Panc1 (cell line): ENCODE measurements around the gene GFPT2. TPM values are rescaled to one million over a fixed set of nuclear protein-coding genes. Genes with fewer than 3 reads are reported as not detected.
"Not testable (repeated sequence)": the region's sequence is repeated elsewhere in the genome, so short reads cannot be mapped to it uniquely, and the experiment has no call there.

Experiments
- ATAC-seq: fragments of 200-7000 bp; cut with Tn5 transposase; 2 replicates; pipeline ENCODE4 v1.9.1; 2020; ENCODE audit warnings: mild to moderate bottlenecking, moderate library complexity
- BruUV-seq: library from RNA; stranded (reverse); fragments of 400-500 nt; replicated peaks from 2 replicates; lab custom pipeline; 2021; lab: Mats Ljungman, UMichigan
- CTCF ChIA-PET: fragments of 300-600 bp; sonication (Branson Sonifier 250); formaldehyde crosslinking; loops from one replicate; lab custom pipeline; 2022; ENCODE audit warnings: antibody characterized with exemption; lab: Charles Lee
- POLR2A ChIA-PET: fragments of 300-600 bp; sonication (Branson Sonifier 250); formaldehyde crosslinking; loops from one replicate; lab custom pipeline; 2022; ENCODE audit warnings: antibody characterized with exemption; lab: Charles Lee
- DNase-seq: peaks from one replicate; pipeline ENCODE4 v3.0.0-alpha.2; 2010; ENCODE audit warnings: low read depth, low spot score
- H3K27ac ChIP-seq: 2 replicates; pipeline ENCODE4 v1.5.1; 2011; ENCODE audit warnings: mild to moderate bottlenecking, low read length, inconsistent platforms
- H3K27me3 ChIP-seq: fragments of 200-500 bp; sonication (Bioruptor generic); 2 replicates; pipeline ENCODE4 v1.6.0; 2014; ENCODE audit warnings: low read length, inconsistent platforms; ENCODE audit not compliant: control insufficient read depth, insufficient read depth
- H3K36me3 ChIP-seq: fragments of 200-500 bp; sonication (Bioruptor generic); 2 replicates; pipeline ENCODE4 v1.5.1; 2014; ENCODE audit warnings: inconsistent platforms, mild to moderate bottlenecking, low read length, moderate library complexity; ENCODE audit not compliant: control insufficient read depth, insufficient read depth
- H3K4me1 ChIP-seq: 2 replicates; pipeline ENCODE4 v1.5.1; 2011; ENCODE audit warnings: inconsistent platforms, mild to moderate bottlenecking, low read length, moderate library complexity; ENCODE audit not compliant: control insufficient read depth, insufficient read depth
- H3K4me3 ChIP-seq, 2 experiments: 2 replicates each; pipeline ENCODE4 v1.5.1; 2011 to 2012; ENCODE audit warnings: low read depth in 2 of 2, low read length in 2 of 2, mild to moderate bottlenecking in 2 of 2, inconsistent platforms in 1 of 2, moderate library complexity in 1 of 2
- H3K9me3 ChIP-seq: fragments of 200-500 bp; sonication (Bioruptor generic); 2 replicates; pipeline ENCODE4 v1.5.1; 2014; ENCODE audit warnings: low read depth, mild to moderate bottlenecking, inconsistent platforms, low read length, moderate library complexity; ENCODE audit not compliant: control insufficient read depth, insufficient read depth
- CTCF ChIP-seq: fragments of 450-650 bp; IDR thresholded peaks from 2 replicates; pipeline ENCODE4 v1.5.1; 2017; ENCODE audit warnings: mild to moderate bottlenecking
- POLR2AphosphoS5 ChIP-seq: IDR thresholded peaks from 2 replicates; pipeline ENCODE4 v1.6.1; 2012; ENCODE audit warnings: mild to moderate bottlenecking, low read depth, low read length, moderate library complexity
- REST ChIP-seq, 2 experiments: IDR thresholded peaks; 2 replicates each; pipeline ENCODE4 v1.6.1; 2011 to 2012; ENCODE audit warnings: low read depth in 2 of 2, control low read depth in 1 of 2, low read length in 1 of 2, mild to moderate bottlenecking in 1 of 2, moderate library complexity in 1 of 2; ENCODE audit not compliant: insufficient read depth in 1 of 2
- SIN3A ChIP-seq: IDR thresholded peaks from 2 replicates; pipeline ENCODE4 v1.6.1; 2012; ENCODE audit warnings: low read depth, mild to moderate bottlenecking, low read length, moderate library complexity, borderline replicate concordance; ENCODE audit not compliant: insufficient read depth
- TCF7L2 ChIP-seq: IDR thresholded peaks from 2 replicates; pipeline ENCODE4 v1.6.1; 2011; ENCODE audit warnings: mild to moderate bottlenecking, low read depth, low read length, inconsistent platforms
- in situ Hi-C: cut with HindIII; loops from 2 replicates; pipeline ENCODE4 v1.10.0; 2016; ENCODE audit warnings: low sequenced_read_pairs, low pct_unique_long_range_greater_than_20kb
- intact Hi-C: fragments of 100-400 bp; cut with micrococcal nuclease; formaldehyde crosslinking; loops from one replicate; pipeline ENCODE4 v1.10.0; 2022; ENCODE audit not compliant: unreplicated experiment
- total RNA-seq: library from RNA; stranded (reverse); gene quantifications from one replicate; pipeline ENCODE4 v1.2.1, GENCODE V29; 2021; ENCODE audit not compliant: unreplicated experiment

The GFPT2 gene
- total RNA-seq, 1 experiment from 2014 or later: 2.1 TPM

GRCh38 chr5:180301253-180301652 lies 51.9 kb downstream of the GFPT2 start:
- H3K4me3 ChIP-seq: no peak overlapping the region
- no peak overlapping the region for H3K27ac ChIP-seq
- in situ Hi-C loops (no loop called here), intact Hi-C loops (no loop called here)
- H3K36me3 ChIP-seq: no peaks in the 10 kb centered on the region
- BruUV-seq: no TSS peak
- DNase-seq (no peak), ATAC-seq (no peak)
- TF ChIP-seq SIN3A (no peak), CTCF (no peak), REST (IDR thresholded peaks at IDR 0.05; ENCODE audit: insufficient read depth in 1 of 2, low read depth in 2 of 2, low read length in 1 of 2) (no peak), TCF7L2 (no peak), POLR2AphosphoS5 (no peak)
- POLR2A ChIA-PET: interaction anchor here (0.5 to 0.6 kb wide), 2 partner anchors 20 to 329 kb away, joined by 7 to 14 read pairs; no protein-coding TSS in a partner anchor
- CTCF ChIA-PET: no interaction called here
- no peaks in the 10 kb centered on the region for H3K4me1 ChIP-seq
- H3K9me3 ChIP-seq: no peaks in the 10 kb centered on the region
- H3K27me3 ChIP-seq: no peaks in the 10 kb centered on the region

- no TSS peak for BruUV-seq
- ChIA-PET POLR2A (no interaction called here), CTCF (no interaction called here)
- H3K4me1 ChIP-seq: no peaks in the 10 kb centered on the region
- DNase-seq (no peak), ATAC-seq (no peak)
- intact Hi-C loops (no loop called here), in situ Hi-C loops (no loop called here)
- H3K27me3 ChIP-seq: no peaks in the 10 kb centered on the region
- no peaks in the 10 kb centered on the region for H3K36me3 ChIP-seq
- no peaks in the 10 kb centered on the region for H3K9me3 ChIP-seq
- no peak overlapping the region for H3K4me3 ChIP-seq
- no peak overlapping the region for H3K27ac ChIP-seq
- TF ChIP-seq SIN3A (no peak), POLR2AphosphoS5 (no peak), REST (IDR thresholded peaks at IDR 0.05; ENCODE audit: insufficient read depth in 1 of 2, low read depth in 2 of 2, low read length in 1 of 2) (no peak), TCF7L2 (no peak), CTCF (no peak)
Observed at GRCh38 chr5:180299526-180299925, 53.6 kb downstream of the GFPT2 start.

- ATAC-seq, DNase-seq, H3K9me3 ChIP-seq, CTCF ChIA-PET, H3K36me3 ChIP-seq, intact Hi-C loops, H3K27ac ChIP-seq, H3K27me3 ChIP-seq, POLR2A ChIA-PET, H3K4me3 ChIP-seq, BruUV-seq, in situ Hi-C loops, H3K4me1 ChIP-seq: not testable (repeated sequence)
Observed at GRCh38 chr5:180299014-180299413, 54.1 kb downstream of the GFPT2 start.
